GM03348 (cell line): ENCODE measurements around the gene ORAI3.

Experiments used
- DNase-seq: peaks from one replicate; pipeline ENCODE4 v3.0.0; 2012; ENCODE audit warnings: low spot score

ORAI3 gene

GRCh38 chr16:30992276-30992780 is 43.5 kb downstream of the ORAI3 start:
- DNase-seq, result no peak

GRCh38 chr16:30992931-30993816 is 44.3 kb downstream of the ORAI3 start:
- DNase-seq, result no peak

DNA sequence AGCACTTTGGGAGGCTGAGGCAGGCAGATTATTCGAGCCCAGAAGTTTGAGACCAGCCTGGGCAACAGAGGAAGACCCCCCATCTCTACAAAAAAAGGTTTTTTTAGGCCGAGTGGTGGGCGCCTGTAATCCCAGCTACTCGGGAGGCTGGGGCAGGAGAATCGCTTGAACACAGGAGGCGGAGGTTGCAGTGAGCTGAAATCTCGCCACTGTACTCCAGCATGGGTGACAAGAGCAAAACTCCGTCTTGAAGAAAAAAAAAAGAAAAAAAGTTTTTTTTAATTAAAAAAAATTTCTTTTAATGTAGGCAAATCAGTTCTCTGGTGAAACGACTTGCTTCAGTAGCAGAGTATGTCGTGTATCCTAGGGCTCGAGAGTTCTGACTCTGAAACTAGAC is 47.1 kb downstream of the ORAI3 start:
- no peak for DNase-seq

DNA sequence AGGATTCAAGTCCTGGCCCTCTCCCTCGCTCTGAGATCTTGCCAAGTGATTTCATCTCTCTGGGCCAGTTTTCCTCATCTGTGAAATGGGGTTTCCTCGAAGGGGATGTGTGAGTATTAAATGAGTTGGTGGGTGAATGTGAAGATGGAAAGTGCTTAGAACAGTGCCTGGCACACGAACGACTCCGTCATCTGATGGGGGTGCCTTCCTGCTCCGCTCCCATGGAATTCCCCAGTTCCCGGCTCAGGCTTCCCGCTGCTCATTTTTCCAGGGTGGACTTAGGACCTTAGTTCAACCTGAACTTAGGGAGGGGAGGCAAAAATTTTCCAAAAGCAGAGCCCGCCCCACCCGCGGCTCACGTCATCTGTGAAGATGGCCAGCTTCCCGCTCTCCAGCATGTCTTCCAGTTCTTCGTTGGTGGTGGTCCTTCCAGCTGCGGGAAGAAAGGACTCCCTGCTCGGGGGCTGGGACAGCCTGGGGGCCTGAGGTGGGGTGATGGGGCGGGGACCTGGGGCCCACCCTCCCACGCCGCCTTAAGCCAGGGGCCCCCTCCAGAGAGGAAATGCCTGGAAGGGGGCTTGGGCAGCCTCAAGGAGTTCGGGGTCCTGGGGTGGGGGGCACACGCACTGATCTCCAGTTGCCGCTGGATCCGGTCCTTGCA is 47.6 kb downstream of the ORAI3 start:
- peak; percentile 53 for DNase-seq

GRCh38 chr16:30996985-30997724 is 48.3 kb downstream of the ORAI3 start:
- peak; percentile 99 for DNase-seq

DNA sequence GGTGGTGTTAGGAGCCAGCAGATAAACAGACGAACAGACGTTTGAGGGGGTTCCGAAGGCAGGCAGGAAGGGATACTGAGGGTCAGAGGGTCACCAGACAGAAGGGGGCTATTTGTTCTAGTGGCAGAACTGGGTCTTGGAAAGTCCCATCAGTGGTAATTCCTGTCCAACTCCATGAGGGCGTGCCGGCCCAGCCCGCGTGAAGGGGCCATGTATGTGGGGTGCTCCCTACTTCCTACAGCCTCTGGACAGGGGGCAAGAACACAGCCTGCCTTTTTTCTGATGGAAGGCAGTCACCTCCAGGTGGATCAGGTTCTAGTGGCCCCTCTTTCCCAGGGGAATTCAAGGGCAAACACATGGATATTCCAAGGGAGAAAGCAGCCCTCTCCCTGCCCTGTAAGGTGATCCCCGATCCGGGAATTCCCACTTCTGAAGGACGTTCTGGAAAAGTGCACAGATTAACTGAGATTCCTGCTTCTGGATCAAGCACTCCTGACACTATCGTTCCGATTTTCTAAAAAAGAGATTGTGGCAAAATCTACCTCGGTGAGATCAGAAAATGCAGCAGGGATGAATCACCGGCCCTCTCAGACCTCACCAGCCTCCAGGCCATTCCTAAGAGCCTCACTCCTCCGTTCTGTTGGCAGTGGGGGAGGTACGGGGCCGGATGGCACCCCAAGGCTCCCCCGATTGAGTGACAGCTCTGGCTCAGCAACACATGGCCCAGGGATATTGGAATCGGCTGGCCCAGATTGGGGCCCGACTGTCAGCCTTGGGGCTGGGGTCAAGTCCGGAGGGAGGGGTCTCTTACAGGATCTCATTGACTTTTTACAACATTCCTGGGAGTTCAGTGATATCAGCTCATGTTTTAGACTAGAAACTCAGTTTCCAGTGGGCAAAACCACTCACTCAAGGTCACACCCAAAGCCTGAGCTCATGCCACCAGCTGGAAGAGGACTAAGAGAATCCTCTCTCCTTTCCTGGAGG is 49.1 kb downstream of the ORAI3 start:
- peak; percentile 90 for DNase-seq

GRCh38 chr16:30998852-30999761 is 50.2 kb downstream of the ORAI3 start:
- DNase-seq, result no peak

- DNase-seq, result no peak
These were observed 52.0 kb downstream of the ORAI3 start for GRCh38 chr16:31000671-31001382.

DNA sequence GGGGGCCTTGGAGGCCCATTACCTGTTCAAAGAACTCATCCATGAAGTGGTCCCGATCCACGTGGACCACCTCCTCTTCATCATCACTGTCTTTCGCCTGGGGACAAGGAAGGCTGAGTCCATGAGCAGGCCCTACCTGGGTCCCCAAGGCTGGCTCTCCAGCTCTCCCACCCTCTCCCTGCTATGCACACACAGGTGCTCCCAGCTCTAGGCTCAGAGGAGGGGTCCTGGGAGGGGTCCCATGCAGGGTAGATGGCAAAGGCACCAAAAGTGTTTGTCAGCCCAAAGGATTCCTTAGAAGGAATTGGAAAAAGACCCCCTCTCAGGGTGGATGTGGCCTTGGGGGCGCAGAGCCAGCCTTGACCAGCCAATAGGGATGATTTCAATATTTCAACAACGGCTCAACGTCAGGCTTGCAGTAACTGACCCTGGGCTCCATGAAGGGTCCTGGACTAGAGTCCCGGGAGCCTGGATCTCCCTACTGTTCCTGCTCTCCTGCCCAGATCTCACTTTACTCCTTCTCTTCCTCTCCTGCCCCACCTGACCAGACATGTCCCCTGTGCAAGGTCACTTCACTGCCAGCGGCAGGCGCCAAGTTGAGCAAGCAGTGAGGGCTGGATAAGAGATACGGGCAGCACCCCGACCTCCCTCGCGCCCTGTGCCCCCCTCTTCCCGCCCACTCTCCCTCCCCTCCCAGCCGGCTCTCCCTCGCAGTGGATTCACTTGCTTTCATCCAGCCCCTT is 52.8 kb downstream of the ORAI3 start:
- DNase-seq, result no peak

GRCh38 chr16:31002250-31002700 is 53.4 kb downstream of the ORAI3 start:
- no peak for DNase-seq

- no peak for DNase-seq
These were observed 54.0 kb downstream of the ORAI3 start for GRCh38 chr16:31002862-31003341.

GRCh38 chr16:31003744-31004143 is 54.9 kb downstream of the ORAI3 start:
- DNase-seq, result no peak
